NCI-H2227 treated with DMSO at 0.1 percent for 48 hours (cell line): ENCODE measurements around the gene NHEJ1.

ENCODE experiments used
- DNase-seq: peaks from one replicate; lab custom pipeline; 2025; lab: John Stamatoyannopoulos, UW

NHEJ1 gene

DNA sequence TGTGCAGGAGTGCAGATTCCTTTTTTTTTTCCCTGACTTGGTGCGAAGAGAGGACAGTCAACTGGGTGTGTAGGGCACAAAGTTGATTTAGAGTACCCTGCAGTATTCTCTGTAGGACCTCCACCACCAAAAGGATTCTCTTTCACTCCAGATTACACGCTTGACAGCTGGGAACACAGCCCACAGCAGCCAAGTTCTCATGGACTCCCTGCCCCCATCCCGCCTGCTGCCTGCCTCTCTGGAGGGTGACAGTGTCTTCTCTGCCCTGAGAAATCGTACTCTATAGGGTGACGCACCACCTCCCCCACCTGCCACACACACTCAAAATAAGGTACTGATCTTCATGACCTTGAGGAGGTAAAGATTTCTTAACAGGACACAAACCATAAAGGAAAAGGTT, 73.3 kb downstream of the NHEJ1 start:
- no peak for DNase-seq

DNA sequence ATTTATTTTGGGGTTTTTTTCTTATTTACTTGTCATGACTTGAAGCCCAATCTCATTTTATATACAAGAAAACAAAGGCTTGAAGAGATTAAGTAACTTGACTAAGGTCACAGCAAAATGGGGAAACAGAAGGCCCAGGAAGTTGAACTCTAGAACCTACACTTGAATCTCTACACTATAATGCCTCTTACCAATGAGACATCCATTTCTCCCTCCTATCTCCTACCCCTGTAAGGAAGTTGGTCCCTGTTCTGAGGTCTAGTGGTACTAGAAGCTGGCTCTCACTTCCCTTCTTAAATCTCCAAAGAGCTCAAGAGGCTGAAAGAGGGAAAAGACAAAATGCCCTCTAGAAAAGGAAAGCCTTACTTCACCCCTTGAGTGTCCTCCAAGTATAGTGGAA, 74.4 kb downstream of the NHEJ1 start:
- DNase-seq: no peak

DNA sequence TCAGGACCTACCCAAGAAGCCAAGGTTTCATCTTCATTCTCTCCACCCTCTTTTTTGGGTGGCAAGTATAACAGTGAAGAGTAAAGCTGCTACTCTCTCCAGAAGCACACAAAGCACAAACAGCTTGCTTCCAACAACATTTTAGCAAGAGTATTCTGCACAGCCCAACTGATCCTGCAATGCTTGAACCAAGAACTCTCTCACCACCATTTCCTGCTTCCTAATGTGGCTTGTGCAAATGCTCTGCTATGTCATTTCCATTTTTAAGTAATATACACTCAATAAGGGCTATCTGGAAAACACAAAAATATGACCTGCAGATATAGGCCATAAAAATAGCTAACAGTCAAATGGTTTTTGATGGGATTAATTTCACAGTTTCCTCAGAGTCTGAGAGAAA, 75.8 kb downstream of the NHEJ1 start:
- DNase-seq: no peak

DNA sequence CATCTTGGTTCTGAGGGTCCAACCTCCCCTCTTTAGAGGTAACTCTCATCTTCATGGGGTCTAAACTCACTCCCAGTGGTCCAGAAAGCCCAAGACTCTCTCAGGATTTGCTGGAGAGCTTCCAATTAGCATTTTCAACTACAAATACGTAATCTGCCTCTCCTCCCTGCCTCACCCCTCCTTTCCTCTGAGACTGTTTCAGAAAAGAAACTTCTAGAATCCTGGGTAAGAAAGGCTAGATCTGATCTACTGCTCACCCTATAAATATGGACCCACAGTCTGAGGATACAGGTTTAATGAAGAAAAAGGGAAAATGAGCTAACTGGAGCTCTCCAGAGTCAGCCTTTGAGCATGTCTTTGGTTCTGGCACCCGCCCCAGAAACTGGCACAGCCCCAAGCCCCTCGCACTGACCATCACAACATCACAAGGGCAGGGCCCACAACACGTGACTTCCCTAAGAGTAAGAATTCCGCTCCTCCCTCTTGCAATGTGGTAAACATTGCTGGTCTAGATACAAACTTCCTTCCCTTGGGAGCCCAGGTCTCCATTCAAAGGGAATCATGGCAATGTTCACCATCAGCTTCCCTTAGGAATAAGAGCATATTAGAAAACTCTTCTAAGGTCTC, 78.2 kb downstream of the NHEJ1 start:
- no peak for DNase-seq

DNA sequence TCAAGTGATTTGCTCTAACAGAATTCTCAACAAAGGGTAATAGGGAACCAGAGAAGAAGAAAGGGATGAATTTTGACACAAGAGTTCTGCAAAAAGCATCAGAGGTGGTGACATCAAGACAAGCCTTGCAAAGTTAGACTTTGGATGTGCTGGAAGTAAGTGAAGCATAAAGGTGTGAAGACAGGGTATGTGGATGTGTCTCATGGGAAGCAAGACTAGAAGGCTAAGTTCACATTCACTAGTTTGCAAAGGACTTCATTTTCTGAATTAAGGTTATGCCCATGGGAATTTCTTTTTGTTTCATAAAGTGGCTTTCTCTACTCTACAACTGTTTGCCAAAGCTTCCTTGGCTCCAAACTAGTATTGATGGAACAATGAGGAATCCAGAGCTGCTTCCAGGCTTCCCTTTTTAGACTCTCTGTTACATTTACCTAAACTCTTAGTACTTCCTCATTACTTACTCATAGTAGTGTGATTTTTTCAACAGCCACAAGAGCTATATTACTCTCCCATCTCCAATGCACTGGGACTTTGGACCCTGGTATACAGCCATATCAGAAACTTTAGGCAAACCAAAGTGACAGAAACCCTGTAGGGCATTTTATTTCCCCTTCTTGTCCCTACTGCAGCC, 78.8 kb downstream of the NHEJ1 start:
- DNase-seq: no peak

DNA sequence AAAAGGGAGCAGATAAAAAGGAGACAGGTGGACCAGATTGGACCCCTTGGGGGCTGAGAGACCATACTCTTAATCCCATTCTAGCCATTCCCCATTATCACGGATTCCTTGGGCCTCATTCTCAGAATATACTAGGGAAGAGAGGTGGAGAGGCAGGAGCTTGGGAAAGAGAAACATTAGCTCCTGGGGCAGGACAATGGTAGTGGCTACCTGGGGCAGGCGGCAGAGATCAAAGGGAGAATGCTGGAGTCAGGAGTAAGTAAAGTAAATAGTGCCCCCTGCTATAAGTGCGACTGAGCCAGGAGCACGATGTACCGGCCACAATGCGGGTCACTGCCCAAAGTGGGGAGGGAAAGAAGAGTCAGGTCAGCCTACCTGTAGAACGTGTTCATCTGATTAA, 79.5 kb downstream of the NHEJ1 start:
- DNase-seq: no peak

DNA sequence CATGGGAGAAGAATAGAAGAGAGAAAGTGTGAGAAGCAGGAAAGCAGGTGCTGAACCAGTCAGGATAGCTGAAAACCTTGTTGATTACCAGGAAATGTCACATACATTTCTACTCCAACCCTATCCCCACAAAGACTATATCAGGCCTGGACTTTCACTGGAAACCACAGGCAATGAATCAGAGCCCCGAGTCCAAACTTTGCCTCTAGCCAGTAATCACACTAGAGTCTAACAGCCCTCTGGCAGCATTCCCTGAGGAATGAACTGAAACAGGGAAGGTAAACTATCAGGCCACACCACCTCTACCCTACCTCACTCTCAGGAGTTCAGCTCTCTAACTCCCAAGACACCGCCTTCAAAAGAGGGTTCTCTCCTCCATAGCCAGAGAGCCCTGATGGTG, 81.2 kb downstream of the NHEJ1 start:
- DNase-seq: no peak

DNA sequence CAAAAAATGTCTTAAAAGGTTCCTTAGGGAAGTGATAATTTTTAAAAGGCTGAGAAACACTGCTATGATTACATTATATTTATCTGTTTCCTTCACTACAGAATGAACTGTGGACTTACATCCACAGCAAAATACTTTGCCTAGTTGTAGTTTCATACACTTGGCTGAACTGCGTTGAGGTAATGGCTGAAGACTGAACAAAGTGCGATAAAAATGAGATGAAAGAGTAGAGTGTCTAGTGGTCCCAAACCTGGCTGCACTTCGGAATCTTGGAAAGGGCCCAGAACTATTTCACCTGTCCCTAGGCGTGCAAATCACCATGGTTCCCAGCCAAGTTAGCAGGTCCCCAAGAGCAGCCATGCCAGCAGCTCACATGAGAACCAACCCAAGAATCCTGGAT, 81.7 kb downstream of the NHEJ1 start:
- DNase-seq: no peak

DNA sequence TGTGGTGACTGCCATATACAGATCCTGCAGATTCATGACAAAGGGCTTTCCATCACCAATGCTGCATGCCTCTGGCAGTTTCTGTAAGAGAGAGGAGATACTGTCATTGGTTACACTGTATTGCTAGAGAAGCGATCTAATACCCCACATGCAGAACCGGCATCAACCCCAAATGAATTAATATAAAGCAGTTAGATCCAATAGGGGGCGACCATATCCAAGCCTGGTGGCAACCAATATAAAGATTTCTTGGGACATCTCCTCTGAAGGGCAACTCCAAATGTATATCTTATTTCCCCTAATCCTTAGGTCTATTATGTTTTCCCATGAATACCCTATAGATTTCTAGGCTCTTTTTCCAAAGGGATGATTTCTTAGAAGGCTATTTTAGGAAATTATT, 82.5 kb downstream of the NHEJ1 start:
- no peak for DNase-seq

DNA sequence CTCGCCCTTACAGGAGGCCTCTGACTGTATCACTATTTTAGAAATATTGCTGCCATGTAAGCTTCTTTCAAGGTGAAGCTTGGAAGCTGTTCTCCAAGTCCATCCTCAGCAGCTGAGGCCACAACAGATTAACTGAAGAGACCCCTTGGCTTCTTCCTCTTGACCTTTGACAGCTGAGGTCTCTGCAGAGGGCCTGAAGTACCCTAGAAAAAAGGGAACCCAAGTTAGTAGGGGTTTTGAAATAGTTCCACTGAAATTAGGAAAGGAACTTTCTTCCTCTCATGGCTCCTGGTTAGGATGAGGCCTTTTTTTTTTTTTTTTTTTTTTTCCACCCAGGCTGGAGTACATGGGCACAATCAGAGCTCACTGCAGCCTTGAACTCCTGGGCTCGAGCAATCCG, 84.4 kb downstream of the NHEJ1 start:
- no peak for DNase-seq

DNA sequence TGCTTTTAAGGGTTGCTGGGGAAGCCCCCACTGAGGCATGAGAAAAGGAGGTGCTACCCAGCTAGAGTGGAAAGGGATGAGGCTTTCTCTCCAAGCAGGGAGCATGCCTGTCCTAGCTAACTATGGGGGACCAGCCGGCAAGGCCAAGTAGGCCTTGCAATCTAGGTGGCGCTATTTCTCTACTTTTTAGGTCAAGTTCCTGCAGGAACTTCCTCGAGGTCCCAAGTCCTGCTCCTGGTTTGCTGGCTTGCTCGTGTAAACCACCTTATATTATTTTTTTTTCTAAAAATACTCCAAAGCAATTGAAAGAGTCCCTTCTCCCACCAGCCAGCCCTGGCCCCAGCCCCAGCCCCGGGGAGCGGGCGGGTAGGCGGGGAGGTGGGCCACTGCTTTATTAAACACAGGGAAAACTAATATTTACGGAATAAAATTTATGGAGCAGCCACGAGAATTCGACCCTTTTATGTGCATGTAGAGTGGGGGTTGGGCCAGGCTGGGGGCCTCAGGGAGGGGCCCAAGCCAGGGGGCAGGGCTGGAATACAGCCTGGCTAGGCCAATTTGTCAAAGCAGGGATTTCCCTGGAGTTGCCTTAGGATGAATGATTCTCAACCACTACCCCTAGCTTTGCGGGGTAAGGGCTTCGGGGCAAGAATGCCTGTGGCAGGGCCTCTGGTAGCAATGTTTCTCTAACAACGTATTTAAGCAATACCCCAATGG, 87.0 kb downstream of the NHEJ1 start:
- peak; percentile 18 for DNase-seq

DNA sequence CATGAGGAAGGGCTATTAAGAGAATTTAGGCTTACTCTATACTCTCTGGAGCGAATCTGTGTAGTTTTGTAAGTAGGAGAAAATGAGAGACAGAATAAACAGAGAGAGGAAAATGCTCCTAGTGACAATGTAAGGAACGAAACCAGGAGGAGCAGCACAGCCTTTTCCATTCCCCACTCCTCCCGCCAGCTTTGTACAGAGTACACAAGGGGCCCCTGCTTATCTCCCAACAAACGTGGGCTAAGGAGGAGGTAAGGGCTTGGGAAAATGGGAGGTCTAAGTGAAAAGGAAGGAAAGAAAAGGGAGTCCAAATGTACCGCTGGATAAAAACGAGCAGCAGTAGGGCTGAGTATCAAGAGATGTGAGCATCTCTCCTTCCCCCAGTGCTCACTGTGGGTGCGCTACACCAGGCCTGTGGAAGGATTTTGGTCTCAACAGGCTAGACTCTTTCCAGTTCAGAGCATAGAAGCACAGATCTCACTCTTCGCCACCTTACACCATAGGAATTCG, 87.8 kb downstream of the NHEJ1 start:
- no peak for DNase-seq

DNA sequence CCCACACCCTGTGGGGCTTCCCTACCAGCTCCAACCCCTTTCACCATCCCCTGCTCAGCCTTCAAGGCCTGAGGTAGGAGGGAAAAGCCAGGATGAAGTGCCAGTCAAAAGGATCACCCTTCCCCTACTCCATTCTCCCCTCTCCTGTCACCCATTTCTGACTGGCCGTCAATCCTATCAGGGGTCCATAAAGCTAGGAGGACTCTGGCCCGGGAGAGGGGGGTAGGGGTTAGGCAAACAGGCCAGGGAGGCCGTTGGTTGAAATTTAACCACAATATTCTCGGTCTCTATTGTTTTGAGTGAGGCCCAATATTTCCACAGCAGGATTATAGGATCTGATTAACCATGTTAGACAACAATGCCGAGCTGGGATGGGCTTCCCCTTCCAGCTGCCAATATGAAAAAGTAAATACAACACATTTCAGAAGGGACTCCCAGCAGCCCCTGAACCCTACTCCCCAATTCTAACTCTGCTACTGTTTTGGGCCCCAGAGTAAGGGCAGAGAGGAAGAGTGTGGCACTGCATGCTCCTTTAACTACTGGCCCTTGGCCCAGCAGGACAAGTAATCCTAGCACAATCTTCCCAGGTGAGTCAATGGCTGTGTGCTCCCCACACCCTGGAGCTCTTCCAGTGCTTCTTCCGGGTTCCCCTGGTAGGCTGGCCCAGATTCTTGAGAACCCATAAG, 89.3 kb downstream of the NHEJ1 start:
- no peak for DNase-seq

DNA sequence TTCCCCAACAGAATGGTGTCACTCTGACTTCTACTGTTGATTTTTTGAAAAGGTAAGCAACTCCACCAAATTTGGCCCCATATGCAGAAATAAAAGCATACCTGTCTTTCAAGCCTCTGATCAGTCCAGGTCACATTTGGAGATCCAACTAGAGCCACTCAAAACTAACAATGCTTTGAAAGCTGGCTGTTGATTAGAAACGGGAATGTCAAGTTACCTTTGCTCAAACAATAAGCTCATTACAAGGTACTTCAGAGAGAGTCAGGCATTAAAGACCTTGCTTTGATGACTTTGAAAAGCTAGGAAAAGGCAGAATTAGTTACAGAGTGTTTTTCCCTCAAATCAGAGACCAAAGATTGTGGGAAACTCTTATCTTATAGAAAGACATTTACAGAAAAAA, 95.1 kb downstream of the NHEJ1 start:
- DNase-seq: no peak

DNA sequence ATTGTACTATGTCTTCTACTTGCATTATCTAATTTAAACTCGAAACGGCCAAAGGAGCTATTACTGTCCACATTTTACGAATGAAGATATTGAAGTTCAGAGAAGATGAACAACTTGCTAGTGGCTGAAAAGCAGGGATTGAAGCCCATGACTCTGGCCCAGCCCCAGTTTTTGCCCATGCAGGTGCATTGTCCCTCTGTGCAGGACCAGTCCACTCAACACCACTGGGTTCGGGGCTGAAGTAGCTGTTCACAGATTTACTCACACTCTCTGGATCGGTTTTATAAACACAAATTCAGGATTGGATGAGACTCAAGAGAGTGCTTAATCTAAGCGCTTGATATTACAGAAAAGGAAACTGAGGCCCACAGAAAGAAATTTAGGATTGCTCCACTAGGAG, 98.5 kb downstream of the NHEJ1 start:
- DNase-seq: no peak

DNA sequence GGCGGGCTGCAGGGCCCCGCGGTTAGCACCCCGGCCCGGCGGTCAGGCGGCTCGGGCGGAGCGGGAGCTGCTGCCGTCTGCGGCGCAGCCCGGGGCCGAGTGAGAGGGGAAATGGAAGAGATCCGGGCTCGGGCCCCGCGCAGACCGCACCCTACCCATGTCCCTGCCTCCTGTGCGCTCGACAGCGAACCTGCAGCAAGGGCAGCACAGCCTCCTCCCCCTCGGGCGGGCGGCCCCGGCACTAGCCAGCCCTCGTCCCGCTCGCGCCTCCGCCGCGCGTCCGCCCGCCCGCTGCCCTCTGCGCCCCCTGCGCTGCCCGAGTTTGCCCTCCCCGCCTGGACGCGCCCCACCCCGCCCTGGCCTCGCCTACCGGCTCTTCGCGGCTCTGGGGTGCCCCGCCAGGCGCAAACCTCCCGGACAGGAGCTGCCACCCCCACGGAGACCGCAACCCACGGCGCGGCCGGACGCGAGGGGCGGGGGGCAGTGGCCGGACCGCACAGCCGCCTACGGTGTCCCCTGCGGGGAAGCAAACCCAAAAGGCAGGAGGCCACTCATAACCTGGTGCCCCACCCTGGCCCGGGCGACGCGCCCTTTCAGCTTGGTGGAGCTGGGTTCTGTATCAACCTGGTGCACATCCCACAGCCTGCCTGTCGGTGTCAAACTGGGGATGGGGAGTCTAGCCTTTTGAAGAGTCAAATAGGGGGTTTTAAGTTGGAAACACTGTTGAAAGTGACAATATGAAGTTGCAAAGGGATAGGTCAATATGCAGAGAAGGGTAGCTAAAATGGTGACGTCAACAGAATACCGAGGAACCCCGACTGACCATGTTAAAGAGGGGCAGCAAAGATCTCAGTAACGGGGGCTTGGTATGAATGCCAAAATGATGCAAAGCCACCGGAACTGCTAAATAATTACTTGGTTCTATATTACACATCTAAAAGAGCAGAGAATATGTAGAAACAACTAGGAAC, 99.5 kb downstream of the NHEJ1 start, which contains the start of gene IHH:
IHH (minus strand) TSS at position 101 of the 971 bp plus-strand sequence. CDS start 454 bp downstream, outside the sequence.
- no peak for DNase-seq

DNA sequence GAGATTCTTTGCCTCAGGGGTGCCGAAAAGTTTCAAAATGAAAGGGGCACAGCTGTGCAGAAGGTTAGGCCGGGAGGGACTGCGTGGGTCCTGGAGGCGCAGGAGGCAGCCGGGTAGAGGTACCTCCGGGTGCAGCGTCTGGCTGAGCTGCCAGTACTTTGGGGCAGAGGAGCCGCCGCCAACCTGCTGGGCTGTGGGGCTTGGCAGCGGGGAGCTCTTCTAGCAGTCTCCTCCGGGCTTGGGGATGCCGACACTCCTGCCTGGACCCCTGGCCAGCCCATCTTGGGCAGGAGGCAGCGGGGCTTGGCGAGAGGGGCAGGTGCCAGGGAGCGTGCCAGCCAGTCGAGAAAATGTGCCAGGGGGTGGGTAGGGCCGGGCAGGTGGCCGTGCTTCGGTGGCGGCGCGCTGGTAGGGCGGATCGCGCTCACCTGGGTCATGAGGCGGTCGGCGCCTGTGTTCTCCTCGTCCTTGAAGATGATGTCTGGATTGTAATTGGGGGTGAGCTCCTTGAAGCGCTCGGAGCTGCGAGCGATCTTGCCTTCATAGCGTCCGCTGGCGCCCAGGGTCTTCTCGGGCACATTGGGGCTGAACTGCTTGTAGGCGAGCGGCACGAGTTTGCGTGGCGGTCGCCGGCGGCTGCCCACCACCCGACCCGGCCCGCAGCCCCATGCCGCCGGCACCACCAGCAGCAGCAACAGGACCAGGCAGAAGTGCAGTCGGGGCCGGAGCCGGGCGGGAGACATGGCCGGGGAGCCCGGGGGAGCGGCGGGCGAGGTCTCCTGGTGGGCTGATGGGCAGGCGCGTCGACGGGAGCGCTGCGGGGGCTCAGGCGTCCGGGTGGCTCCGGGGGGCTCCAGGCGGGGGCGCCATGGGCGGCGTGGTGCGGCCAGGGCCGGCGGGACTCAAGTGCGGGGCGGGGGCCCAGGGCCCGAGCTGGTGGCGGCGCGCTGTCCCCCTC, 100.6 kb downstream of the NHEJ1 start:
- DNase-seq: no peak

DNA sequence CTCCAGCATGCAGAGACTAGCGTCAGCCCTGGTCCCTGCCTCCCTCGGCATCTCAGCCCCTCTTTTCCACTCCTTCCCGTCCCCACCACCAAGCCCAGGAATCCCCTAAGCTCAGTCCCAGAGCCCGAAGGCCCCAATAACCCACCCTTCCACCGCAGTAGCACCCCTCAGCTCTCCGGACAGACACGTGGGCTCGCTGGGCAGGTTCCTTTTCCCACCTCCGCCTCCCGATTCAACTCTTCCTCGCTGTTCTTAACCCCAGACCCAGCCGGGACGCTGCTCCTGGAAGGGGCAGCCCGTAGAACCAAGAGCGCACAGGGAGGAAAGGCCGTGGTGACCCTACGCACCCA, 101.3 kb downstream of the NHEJ1 start:
- DNase-seq: no peak

DNA sequence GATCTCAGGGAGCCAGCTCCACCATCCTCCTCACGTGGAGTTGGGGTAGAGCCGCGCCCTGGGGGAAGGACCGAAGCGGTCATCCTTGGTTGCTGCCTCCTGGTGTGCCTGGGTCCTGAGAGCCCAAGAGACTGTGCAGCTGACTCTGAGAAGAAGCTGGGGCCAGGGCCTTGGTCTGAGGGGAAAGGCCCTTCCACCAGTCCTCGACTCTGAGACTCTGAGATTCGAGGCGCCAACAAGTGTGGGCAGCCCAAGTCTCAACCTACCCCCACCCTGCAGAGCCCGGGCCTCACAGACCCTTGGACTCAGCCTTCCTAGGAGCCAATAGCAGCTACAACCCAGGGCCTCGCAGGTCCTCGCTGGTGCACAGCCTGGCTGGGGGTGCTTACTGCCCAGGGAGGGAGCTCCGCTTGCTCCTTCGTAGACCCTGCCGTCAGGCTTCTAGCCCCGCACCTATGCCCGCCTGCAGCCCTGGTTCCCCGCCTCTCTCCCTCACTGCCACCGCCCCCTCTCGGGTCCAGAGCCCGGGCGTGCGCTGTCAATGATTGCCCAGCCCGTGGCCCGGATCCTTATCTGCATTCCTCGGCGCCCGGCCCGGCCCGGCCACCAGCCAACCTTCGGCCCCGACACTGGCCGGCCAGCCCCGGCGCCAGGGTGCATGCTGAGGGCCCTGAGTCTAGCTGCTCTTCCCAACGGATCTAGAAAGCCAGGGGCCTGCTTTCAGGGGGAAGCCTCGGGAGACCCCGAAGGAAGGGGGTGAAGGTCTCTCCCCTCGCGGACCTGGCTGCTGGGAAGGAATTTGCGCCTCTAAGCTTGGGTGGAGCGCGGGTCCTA, 101.9 kb downstream of the NHEJ1 start:
- DNase-seq: no peak
